Activated CD4-positive, CD25-positive, alpha-beta regulatory T cell treated with anti-CD3 and anti-CD28 coated beads, Interleukin-2, amount 50 U/mL, for 16 hours (primary cell): ENCODE results near the gene VOPP1.

Source experiments
- DNase-seq: peaks from one replicate; pipeline ENCODE4 v3.0.0-alpha.2; 2020; ENCODE audit warnings: low read depth, low spot score

VOPP1 gene

GRCh38 chr7:55532150-55532917 is 40.0 kb downstream of the VOPP1 start:
- no peak for DNase-seq

- no peak for DNase-seq
Measured at GRCh38 chr7:55531536-55531935, 40.8 kb downstream of the VOPP1 start.

- DNase-seq: no peak
Measured at GRCh38 chr7:55527307-55527706, 45.0 kb downstream of the VOPP1 start.

GRCh38 chr7:55526770-55527169 is 45.5 kb downstream of the VOPP1 start:
- no peak for DNase-seq

- DNase-seq: no peak
Measured at GRCh38 chr7:55526329-55526728, 46.0 kb downstream of the VOPP1 start.

- no peak for DNase-seq
Measured at GRCh38 chr7:55524558-55525310, 47.6 kb downstream of the VOPP1 start.

GRCh38 chr7:55523366-55523765 is 48.9 kb downstream of the VOPP1 start:
- no peak for DNase-seq

- DNase-seq: no peak
Measured at GRCh38 chr7:55521917-55522902, 50.1 kb downstream of the VOPP1 start.

- no peak for DNase-seq
Measured at GRCh38 chr7:55521512-55521911, 50.8 kb downstream of the VOPP1 start.

GRCh38 chr7:55520426-55521140 is 51.7 kb downstream of the VOPP1 start:
- no peak for DNase-seq

GRCh38 chr7:55518836-55519235 is 53.5 kb downstream of the VOPP1 start:
- no peak for DNase-seq

- DNase-seq: no peak
Measured at GRCh38 chr7:55517936-55518689, 54.2 kb downstream of the VOPP1 start.

- no peak for DNase-seq
Measured at GRCh38 chr7:55517191-55517633, 55.1 kb downstream of the VOPP1 start.

GRCh38 chr7:55516409-55516808 is 55.9 kb downstream of the VOPP1 start:
- DNase-seq: no peak

GRCh38 chr7:55515569-55516279 is 56.6 kb downstream of the VOPP1 start:
- DNase-seq: no peak

GRCh38 chr7:55514546-55515265 is 57.6 kb downstream of the VOPP1 start:
- DNase-seq: no peak

GRCh38 chr7:55513868-55514267 is 58.4 kb downstream of the VOPP1 start:
- DNase-seq: no peak

- no peak for DNase-seq
Measured at GRCh38 chr7:55512635-55513191, 59.6 kb downstream of the VOPP1 start.

- no peak for DNase-seq
Measured at GRCh38 chr7:55510621-55511020, 61.7 kb downstream of the VOPP1 start.
